ENCODE results near the gene FAM156B. TPM values are rescaled to one million over a fixed set of nuclear protein-coding genes. Genes with fewer than 3 reads are reported as not detected.

Gene FAM156B
- total and polyA plus RNA-seq, 2 of the 8 experiments (the other 6 are each of a cell fraction or from before 2014, with no cell fraction given), result 9.1 to 36.2 TPM

DNA sequence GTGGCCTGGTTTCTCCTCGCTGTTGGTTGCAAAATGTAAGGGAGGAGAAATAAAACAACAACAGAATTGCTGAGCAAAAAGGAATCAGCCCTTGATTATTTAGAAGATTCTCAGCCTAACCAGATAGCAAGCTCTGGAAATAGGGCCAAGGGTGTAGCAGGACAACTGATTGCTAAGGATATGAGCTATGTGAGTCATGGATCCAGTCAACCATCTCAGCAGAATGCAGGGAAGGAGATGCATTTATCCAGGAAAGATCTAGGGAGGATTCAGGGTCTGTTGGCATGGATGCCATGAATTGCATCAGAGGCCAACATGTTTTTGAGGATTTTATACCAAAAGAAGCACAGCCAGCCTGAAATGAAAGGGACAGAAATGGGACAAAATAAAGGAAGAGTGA is 27.1 kb upstream of the FAM156B start:
- DNase-seq (ENCODE audit: low read depth in 1 of 2, low spot score in 2 of 2) (no peak), FAIRE-seq (no peak)
- Histone ChIP-seq H3K27ac (ENCODE audit: low read depth, low read length) (no peak overlapping the region), H2AK5ac (ENCODE audit: low read depth, low read length) (no peak overlapping the region), H2BK120ac (replicated peaks; ENCODE audit: low read depth, low read length) (no peak overlapping the region), H3K9ac (replicated peaks in 1 of 4; ENCODE audit: extremely low read depth in 1 of 4, low read depth in 3 of 4, low read length in 3 of 4) (no peak overlapping the region), H4K20me1 (replicated peaks in 1 of 2; ENCODE audit: control insufficient read depth in 1 of 2, insufficient read depth in 2 of 2, low read length in 2 of 2) (no peaks in the 10 kb centered on the region), H4K8ac (ENCODE audit: extremely low read depth, insufficient read depth, low read length) (no peak overlapping the region), H2AFZ (ENCODE audit: low read length) (no peak overlapping the region), H3K27me3 (replicated peaks in 1 of 4; ENCODE audit: control insufficient read depth in 3 of 4, extremely low read depth in 1 of 4, insufficient read depth in 3 of 4, low read length in 3 of 4) (no peaks in the 10 kb centered on the region), H3K56ac (replicated peaks; ENCODE audit: insufficient read length, low read depth, low read length) (no peak overlapping the region), H3K4me1 (replicated peaks in 1 of 4; ENCODE audit: control insufficient read depth in 3 of 4, insufficient read depth in 4 of 4, low read length in 3 of 4) (no peaks in the 10 kb centered on the region), H2BK20ac (ENCODE audit: low read length) (no peak overlapping the region), H3K14ac (ENCODE audit: insufficient read length) (no peak overlapping the region), H3K79me1 (ENCODE audit: low read depth, low read length) (no peaks in the 10 kb centered on the region), H4K5ac (ENCODE audit: insufficient read length, low read depth, low read length) (no peak overlapping the region), H3K23me2 (ENCODE audit: low read depth, low read length) (no peaks in the 10 kb centered on the region), H2BK12ac (ENCODE audit: low read depth, low read length) (no peak overlapping the region), H3K4ac (replicated peaks; ENCODE audit: insufficient read length, low read depth, low read length) (no peak overlapping the region), H3K4me2 (ENCODE audit: insufficient read depth in 1 of 2, low read depth in 2 of 2, low read length in 2 of 2) (no peak overlapping the region), H2BK5ac (ENCODE audit: low read depth, low read length) (no peak overlapping the region), H3K36me3 (ENCODE audit: control insufficient read depth in 2 of 4, insufficient read depth in 4 of 4, low read length in 3 of 4) (no peaks in the 10 kb centered on the region), H3K18ac (ENCODE audit: extremely low read depth, low read length) (no peak overlapping the region), H3K9me3 (ENCODE audit: insufficient read depth in 2 of 2, low read depth in 1 of 2, low read length in 1 of 2) (peaks cover 3 to 7% of the 10 kb centered on the region in 2 experiments; a peak in 2 of 4 replicates), H2BK15ac (ENCODE audit: low read length) (no peak overlapping the region), H3K79me2 (ENCODE audit: control insufficient read depth in 1 of 2, insufficient read depth in 2 of 2, low read length in 2 of 2) (no peaks in the 10 kb centered on the region), H3K23ac (ENCODE audit: insufficient read length) (no peak overlapping the region), H3K4me3 (ENCODE audit: extremely low read depth in 1 of 4, insufficient read depth in 2 of 4, low read depth in 3 of 4, low read length in 4 of 4) (no peak overlapping the region), H4K91ac (replicated peaks; ENCODE audit: insufficient read length, low read length) (no peak overlapping the region)
- POLR2A ChIA-PET (ENCODE audit: partially characterized antibody), result no interaction called here
- CTCF ChIA-PET (ENCODE audit: partially characterized antibody), result no interaction called here
- no CpG with 5 or more reads among the region's 1 CpG for WGBS, 2 experiments (ENCODE audit: extremely low coverage in 1 of 2, insufficient coverage in 1 of 2, insufficient read length in 1 of 2, insufficient replicate concordance in 2 of 2, low coverage in 1 of 2, low lambda C conversion rate in 2 of 2, missing lambda C conversion rate in 1 of 2)
- TF ChIP-seq SP1 (IDR thresholded peaks at IDR 0.05; ENCODE audit: low read depth, low read length), result no peak
- no peak for TF ChIP-seq EP300 (IDR thresholded peaks at IDR 0.05; ENCODE audit: borderline replicate concordance in 1 of 2, low read depth in 2 of 2, low read length in 2 of 2)
- no peak for TF ChIP-seq EGR1 (IDR thresholded peaks at IDR 0.05; ENCODE audit: borderline replicate concordance, low read depth, low read length)
- TF ChIP-seq BCL11A (IDR thresholded peaks at IDR 0.05; ENCODE audit: low read depth in 2 of 2, low read length in 2 of 2), result no peak
- TF ChIP-seq BRCA1 (IDR thresholded peaks at IDR 0.05; ENCODE audit: low read depth, low read length), result no peak
- TF ChIP-seq CHD2 (IDR thresholded peaks at IDR 0.05; ENCODE audit: low read length), result no peak
- TF ChIP-seq GABPA (IDR thresholded peaks at IDR 0.05; ENCODE audit: borderline replicate concordance, insufficient read depth, low read length), result no peak
- no peak for TF ChIP-seq TBP (IDR thresholded peaks at IDR 0.05; ENCODE audit: low read depth, low read length)
- no peak for TF ChIP-seq ATF2 (IDR thresholded peaks at IDR 0.05; ENCODE audit: low read length)
- no peak for TF ChIP-seq NRF1 (IDR thresholded peaks at IDR 0.05; ENCODE audit: low read depth, low read length)
- no peak for TF ChIP-seq BACH1 (IDR thresholded peaks at IDR 0.05; ENCODE audit: low read length)
- TF ChIP-seq KDM4A (IDR thresholded peaks at IDR 0.05; ENCODE audit: low read depth, low read length, severe bottlenecking), result no peak
- no peak for TF ChIP-seq KDM5A (IDR thresholded peaks at IDR 0.05; ENCODE audit: low read length)
- TF ChIP-seq RXRA (IDR thresholded peaks at IDR 0.05; ENCODE audit: insufficient read depth, low read depth, low read length), result no peak

All from H1 (cell line).